Parathyroid adenoma (tissue), 2 donors: ENCODE results near the gene WDR81.

Experiments
- H2AFZ ChIP-seq: fragments of 300-600 bp; sonication (generic); one replicate; pipeline ENCODE4 v1.7.0; 2017; ENCODE audit warnings: antibody characterized with exemption, mild to moderate bottlenecking
- H3K27ac ChIP-seq: fragments of 300-600 bp; sonication (generic); one replicate; pipeline ENCODE4 v1.7.0; 2017
- H3K27me3 ChIP-seq: fragments of 300-600 bp; sonication (generic); one replicate; pipeline ENCODE4 v1.7.0; 2017; ENCODE audit warnings: low read length; ENCODE audit not compliant: control insufficient read depth, insufficient read depth
- H3K36me3 ChIP-seq: fragments of 300-600 bp; sonication (generic); one replicate; pipeline ENCODE4 v1.7.0; 2017; ENCODE audit warnings: low read length; ENCODE audit not compliant: control insufficient read depth, insufficient read depth
- H3K4me1 ChIP-seq: fragments of 300-600 bp; sonication (generic); one replicate; pipeline ENCODE4 v1.7.0; 2017; ENCODE audit warnings: control low read depth
- H3K4me2 ChIP-seq: fragments of 300-600 bp; sonication (generic); one replicate; pipeline ENCODE4 v1.7.0; 2017; ENCODE audit warnings: low read length
- H3K4me3 ChIP-seq: fragments of 300-600 bp; sonication (generic); one replicate; pipeline ENCODE4 v1.7.0; 2017; ENCODE audit warnings: low read depth, low read length
- H3K79me2 ChIP-seq: fragments of 300-600 bp; sonication (generic); one replicate; pipeline ENCODE4 v1.7.0; 2017; ENCODE audit warnings: control low read depth
- H3K9ac ChIP-seq: fragments of 300-600 bp; sonication (generic); one replicate; pipeline ENCODE4 v1.7.0; 2017; ENCODE audit warnings: mild to moderate bottlenecking
- H3K9me3 ChIP-seq: fragments of 300-600 bp; sonication (generic); one replicate; pipeline ENCODE4 v1.7.0; 2017; ENCODE audit warnings: low read length; ENCODE audit not compliant: control insufficient read depth
- CTCF ChIP-seq: fragments of 300-600 bp; sonication (generic); IDR thresholded peaks from one replicate; pipeline ENCODE4 v1.7.0; 2017; ENCODE audit warnings: antibody characterized with exemption, mild to moderate bottlenecking
- donor health status: primary hyperparathyroidism.

WDR81 gene

DNA sequence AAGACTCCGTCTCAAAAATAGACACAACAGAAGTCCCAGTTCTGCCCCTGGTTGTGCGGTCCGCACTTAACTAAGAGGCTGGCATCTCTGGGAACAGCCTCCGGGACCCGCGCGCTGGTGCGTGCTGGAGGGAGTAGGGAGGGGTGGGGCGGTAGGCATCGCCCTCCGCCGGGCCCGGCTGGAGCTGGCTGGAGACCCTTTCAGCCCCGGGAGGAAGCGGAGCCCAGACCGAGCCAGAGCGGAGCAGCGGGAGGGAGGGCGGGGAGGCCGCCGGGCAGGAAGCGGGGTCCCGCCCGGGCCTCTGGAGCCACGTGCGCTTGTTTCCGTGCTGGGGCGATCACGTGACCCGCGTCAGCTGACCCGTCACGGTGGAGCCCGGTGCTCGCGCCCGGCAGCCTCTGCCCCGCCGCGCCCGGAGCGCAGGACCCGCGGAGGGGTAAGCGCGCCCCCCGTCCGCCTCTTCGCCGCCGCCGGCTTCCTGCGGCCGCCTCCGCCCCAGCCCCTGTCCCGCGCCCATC, at the start of gene WDR81:
TSS of gene WDR81 (plus strand) at position 354 of the 518 bp plus-strand sequence. CDS start 256 bp downstream, outside the sequence.
- no peak within 1 kb of the TSS for H3K9ac ChIP-seq
- peak within 1 kb of the TSS; percentile 98 for H3K4me2 ChIP-seq
- no peaks in the 10 kb centered on the region for H3K9me3 ChIP-seq
- no peaks in the 10 kb centered on the region for H3K36me3 ChIP-seq
- peaks cover 2% of the 10 kb centered on the region for H3K4me1 ChIP-seq
- no peak for TF ChIP-seq CTCF
- H3K27ac ChIP-seq: peak within 1 kb of the TSS; percentile 41
- peak within 1 kb of the TSS; percentile 79 for H2AFZ ChIP-seq
- H3K4me3 ChIP-seq: peak within 1 kb of the TSS; percentile 61
- H3K27me3 ChIP-seq: no peaks in the 10 kb centered on the region
- H3K79me2 ChIP-seq: no peaks in the 10 kb centered on the region

GRCh38 chr17:1676401-1676800, 48.1 kb upstream of the WDR81 start:
- Histone ChIP-seq H3K9ac (no peak overlapping the region), H3K27me3 (no peaks in the 10 kb centered on the region), H3K4me3 (no peak overlapping the region), H3K4me2 (no peak overlapping the region), H3K4me1 (no peaks in the 10 kb centered on the region), H3K36me3 (no peaks in the 10 kb centered on the region), H3K9me3 (no peaks in the 10 kb centered on the region), H2AFZ (no peak overlapping the region), H3K27ac (no peak overlapping the region), H3K79me2 (peaks cover 53% of the 10 kb centered on the region)
- TF ChIP-seq CTCF: no peak

- H3K27ac ChIP-seq: peak overlapping the region; percentile 95
- H3K36me3 ChIP-seq: no peaks in the 10 kb centered on the region
- H3K27me3 ChIP-seq: no peaks in the 10 kb centered on the region
- no peak for TF ChIP-seq CTCF
- H3K4me2 ChIP-seq: peak overlapping the region; percentile 90
- H2AFZ ChIP-seq: no peak overlapping the region
- H3K4me3 ChIP-seq: peak overlapping the region; percentile 84
- H3K9ac ChIP-seq: no peak overlapping the region
- H3K9me3 ChIP-seq: no peaks in the 10 kb centered on the region
- peaks cover 6% of the 10 kb centered on the region for H3K4me1 ChIP-seq
- peaks cover 40% of the 10 kb centered on the region for H3K79me2 ChIP-seq
Observed at GRCh38 chr17:1683459-1683858, 41.0 kb upstream of the WDR81 start.

DNA sequence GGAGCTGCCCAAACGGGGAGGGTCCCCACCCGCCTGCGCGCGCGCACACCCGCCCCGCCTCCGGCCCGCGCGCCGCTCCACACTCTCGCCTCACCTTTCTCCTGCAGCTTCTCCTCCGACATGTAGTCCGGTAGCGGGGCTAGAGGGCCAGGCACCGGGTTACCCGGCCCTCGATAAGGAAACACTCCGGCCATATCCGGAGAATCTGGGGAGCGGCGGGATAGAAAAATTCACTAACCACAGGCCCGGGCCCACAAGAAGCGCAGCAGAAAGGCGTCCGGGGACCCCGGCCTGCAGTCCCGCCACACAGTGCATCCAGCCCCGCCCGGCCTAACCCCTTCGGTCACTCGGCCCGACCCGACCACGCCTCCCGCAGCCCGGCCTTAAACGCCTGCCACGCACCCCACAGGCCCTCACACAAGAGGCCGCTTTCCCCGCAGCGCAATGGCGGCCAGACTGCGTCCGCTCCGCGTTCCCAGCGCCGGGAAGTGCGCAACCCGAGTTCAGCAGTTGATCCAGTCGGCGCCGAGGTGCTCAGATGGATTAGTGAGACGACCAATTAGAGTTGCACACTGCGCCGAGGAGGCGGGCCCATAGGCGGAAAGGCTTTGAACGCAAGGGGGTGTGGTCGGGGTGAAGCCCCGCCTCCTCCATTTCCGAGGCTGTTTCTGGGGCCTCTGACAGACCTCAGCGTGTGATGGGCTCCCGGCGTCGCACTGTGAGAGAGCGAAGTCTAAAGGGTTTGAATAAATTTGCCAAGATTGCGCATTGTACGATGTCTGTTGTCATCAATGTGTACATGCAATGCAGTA, 39.9 kb upstream of the WDR81 start, which contains the start of gene PRPF8:
TSS of gene PRPF8 (minus strand) at position 490 of the 812 bp plus-strand sequence. CDS start at position 194, 296 bp downstream.
- Histone ChIP-seq H3K4me1 (peaks cover 6% of the 10 kb centered on the region), H3K4me2 (peak within 1 kb of the TSS; percentile 90), H2AFZ (peak within 1 kb of the TSS; percentile 91), H3K27me3 (no peaks in the 10 kb centered on the region), H3K36me3 (no peaks in the 10 kb centered on the region), H3K9me3 (no peaks in the 10 kb centered on the region), H3K4me3 (peak within 1 kb of the TSS; percentile 84), H3K79me2 (peaks cover 29% of the 10 kb centered on the region), H3K9ac (peak within 1 kb of the TSS; percentile 69), H3K27ac (peak within 1 kb of the TSS; percentile 95)
- no peak for TF ChIP-seq CTCF
